ENCODE data around the gene SDHC. TPM values are rescaled to one million over a fixed set of nuclear protein-coding genes. Genes with fewer than 3 reads are reported as not detected.

The SDHC gene
- total RNA-seq, 1 donor from 2014 or later: 103 TPM

Other genes with a start within 250 kb of the SDHC start
- 0.17 TPM in 1 of 2 replicates, not detected in the other for gene ARHGAP30, start 244.5 kb upstream of the SDHC start, total RNA-seq
- gene NECTIN4, start 224.8 kb upstream of the SDHC start, total RNA-seq: 0.75 and 25.0 TPM in 2 replicates
- 10.8 and 11.5 TPM in 2 replicates for gene KLHDC9, start 216.0 kb upstream of the SDHC start, total RNA-seq
- 28.7 and 37.1 TPM in 2 replicates for gene PFDN2, start 196.3 kb upstream of the SDHC start, total RNA-seq
- 25.7 and 26.8 TPM in 2 replicates for gene NIT1, start 196.3 kb upstream of the SDHC start, total RNA-seq
- gene DEDD, start 181.7 kb upstream of the SDHC start, total RNA-seq: 18.2 and 34.8 TPM in 2 replicates
- 83.5 and 142 TPM in 2 replicates for gene UFC1, start 160.4 kb upstream of the SDHC start, total RNA-seq
- 1.7 and 16.2 TPM in 2 replicates for gene USP21, start 154.9 kb upstream of the SDHC start, total RNA-seq
- 24.9 and 36.8 TPM in 2 replicates for gene PPOX, start 148.0 kb upstream of the SDHC start, total RNA-seq
- 16.8 and 25.5 TPM in 2 replicates for gene B4GALT3, start 136.9 kb upstream of the SDHC start, total RNA-seq
- gene ADAMTS4, start 115.3 kb upstream of the SDHC start, total RNA-seq: under 0.01 and 0.35 TPM in 2 replicates
- 175 and 194 TPM in 2 replicates for gene NDUFS2, start 112.0 kb upstream of the SDHC start, total RNA-seq
- not detected in 2 replicates for gene FCER1G, start 99.1 kb upstream of the SDHC start, total RNA-seq
- not detected in 2 replicates for gene APOA2, start 90.8 kb upstream of the SDHC start, total RNA-seq
- 16.5 and 17.4 TPM in 2 replicates for gene TOMM40L, start 88.3 kb upstream of the SDHC start, total RNA-seq
- not detected in 2 replicates for gene NR1I3, start 76.2 kb upstream of the SDHC start, total RNA-seq
- 0.30 TPM in 1 of 2 replicates, not detected in the other for gene PCP4L1, start 55.6 kb upstream of the SDHC start, total RNA-seq
- gene MPZ, start 4.4 kb upstream of the SDHC start, total RNA-seq: 0.45 and 1.4 TPM in 2 replicates
- not detected in 2 replicates for gene CFAP126, start 53.5 kb downstream of the SDHC start, total RNA-seq
- 0.15 TPM in 1 of 2 replicates, not detected in the other for gene FCGR2A, start 191.1 kb downstream of the SDHC start, total RNA-seq
- gene HSPA6, start 210.2 kb downstream of the SDHC start, total RNA-seq: 0.17 and 0.25 TPM in 2 replicates
- gene FCGR3A, start 235.4 kb downstream of the SDHC start, total RNA-seq: not detected in 2 replicates